NCI-H460 (cell line): Measurements from ENCODE around the gene SYP. TPM values are rescaled to one million over a fixed set of nuclear protein-coding genes. Genes with fewer than 3 reads are reported as not detected.
"Not testable (repeated sequence)": the region's sequence is repeated elsewhere in the genome, so short reads cannot be mapped to it uniquely, and the experiment has no call there.

ENCODE experiments used
- DNase-seq: peaks from one replicate; pipeline ENCODE4 v3.0.0-alpha.2; 2016; ENCODE audit warnings: low read depth; ENCODE audit errors: extremely low read depth
- small RNA-seq, 2 experiments: library from RNA; depleted of rRNA; stranded (forward); fragments of <200 nt; gene quantifications; one replicate each; pipeline ENCODE3, GENCODE V24; 2014
- total RNA-seq: library from RNA; depleted of rRNA; stranded (reverse); fragments of >200 nt; shearing (Covaris generic); gene quantifications from 2 replicates; pipeline ENCODE4 v1.2.3, GENCODE V29; 2014; rRNA removed

The SYP gene
- total RNA-seq, 1 experiment from 2014 or later, result 0.89 TPM

- no peak for DNase-seq
Observed at GRCh38 chrX:49147282-49147681, 52.7 kb downstream of the SYP start.

DNA sequence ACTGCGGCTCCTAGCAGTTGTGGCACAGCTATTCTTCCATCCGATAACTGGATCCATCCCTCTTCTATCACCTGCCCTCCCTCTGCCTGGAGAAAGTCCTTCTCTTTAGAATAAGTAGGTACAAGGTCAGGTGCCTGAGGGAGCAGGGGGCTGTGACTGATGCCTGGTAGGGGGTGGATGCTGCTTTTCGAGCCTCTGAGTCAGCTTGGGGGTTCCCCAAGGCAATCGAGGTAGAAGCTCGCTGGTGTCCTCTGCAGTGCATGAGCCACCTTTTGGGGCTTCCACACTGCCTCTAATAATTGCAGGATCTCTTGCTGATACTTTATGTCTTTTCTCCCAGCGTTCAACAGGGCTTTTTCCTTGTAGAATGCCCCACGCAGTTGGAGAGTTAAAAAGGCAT lies 56.8 kb downstream of the SYP start:
- DNase-seq, result not testable (repeated sequence)

GRCh38 chrX:49142264-49142663 lies 57.7 kb downstream of the SYP start:
- not testable (repeated sequence) for DNase-seq

DNA sequence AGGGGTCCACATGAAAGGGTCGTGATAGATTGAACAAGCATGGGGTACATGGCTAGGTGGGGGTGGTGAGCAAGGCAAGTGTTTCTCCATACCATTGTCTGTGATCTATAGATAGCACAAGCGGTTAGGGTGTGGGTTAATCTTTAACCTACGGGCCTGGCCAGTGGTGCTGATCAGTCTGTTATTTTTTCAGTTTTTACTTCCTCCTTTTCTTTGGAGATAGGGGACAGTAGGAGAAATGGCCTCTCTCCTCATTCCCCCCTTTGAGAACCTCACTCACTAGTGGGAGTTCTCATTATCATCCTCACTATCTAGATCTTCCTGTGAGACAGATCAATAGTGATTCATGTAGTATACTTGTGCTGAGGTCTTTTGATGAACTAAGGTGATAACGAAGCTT lies 60.3 kb downstream of the SYP start:
- no peak for DNase-seq

Small RNA genes lying within 50 kb of the gene (small RNA-seq; reads per million reads assigned to genes)
- gene RN7SL262P, result 0 to 0.29 reads per million in 2 experiments

Other genes with a start within 250 kb of the SYP start
- gene OTUD5, start 242.6 kb downstream of the SYP start, total RNA-seq, result 25.5 and 28.6 TPM in 2 replicates
- 0.58 and 0.72 TPM in 2 replicates for gene KCND1, start 228.3 kb downstream of the SYP start, total RNA-seq
- gene GRIPAP1, start 197.9 kb downstream of the SYP start, total RNA-seq, result 31.6 and 33.1 TPM in 2 replicates
- 56.8 and 59.4 TPM in 2 replicates for gene TFE3, start 156.8 kb downstream of the SYP start, total RNA-seq
- 0.22 and 0.52 TPM in 2 replicates for gene CCDC120, start 141.2 kb downstream of the SYP start, total RNA-seq
- 8.1 and 11.1 TPM in 2 replicates for gene PRAF2, start 126.2 kb downstream of the SYP start, total RNA-seq
- 85.0 and 104 TPM in 2 replicates for gene WDR45, start 120.3 kb downstream of the SYP start, total RNA-seq
- 30.6 and 31.7 TPM in 2 replicates for gene GPKOW, start 76.5 kb downstream of the SYP start, total RNA-seq
- gene MAGIX, start 37.4 kb downstream of the SYP start, total RNA-seq, result 0.89 and 2.4 TPM in 2 replicates
- gene PLP2, start 28.3 kb downstream of the SYP start, total RNA-seq, result 238 and 249 TPM in 2 replicates
- gene PRICKLE3, start 13.8 kb downstream of the SYP start, total RNA-seq, result 11.0 and 13.3 TPM in 2 replicates
- 0.05 TPM in 1 of 2 replicates, not detected in the other for gene CACNA1F, start 33.1 kb upstream of the SYP start, total RNA-seq
- gene CCDC22, start 35.3 kb upstream of the SYP start, total RNA-seq, result 19.5 and 23.2 TPM in 2 replicates
- 0.09 and 0.10 TPM in 2 replicates for gene FOXP3, start 64.5 kb upstream of the SYP start, total RNA-seq
- gene PPP1R3F, start 69.6 kb upstream of the SYP start, total RNA-seq, result 7.3 and 7.9 TPM in 2 replicates
- gene GAGE10, start 103.5 kb upstream of the SYP start, total RNA-seq, result not detected in 2 replicates
- not detected in 2 replicates for gene GAGE12J, start 121.8 kb upstream of the SYP start, total RNA-seq
- not detected in 2 replicates for gene GAGE13, start 131.4 kb upstream of the SYP start, total RNA-seq